HG02840 (cell line): ENCODE results near the gene MYH10.
"Not testable (repeated sequence)": the region's sequence is repeated elsewhere in the genome, so short reads cannot be mapped to it uniquely, and the experiment has no call there.

Experiments
- ATAC-seq: cut with Tn5 transposase; IDR thresholded peaks from one replicate; pipeline ENCODE4 v1.9.1; 2021; ENCODE audit warnings: mild to moderate bottlenecking, moderate library complexity, moderate number of reproducible peaks; ENCODE audit not compliant: unreplicated experiment, low FRiP score

MYH10 gene

GRCh38 chr17:8558144-8558543, 72.4 kb downstream of the MYH10 start:
- no peak for ATAC-seq

GRCh38 chr17:8557176-8557806, 73.2 kb downstream of the MYH10 start:
- no peak for ATAC-seq

- ATAC-seq, result no peak
Measured at GRCh38 chr17:8556074-8556473, 74.5 kb downstream of the MYH10 start.

GRCh38 chr17:8555062-8555461, 75.5 kb downstream of the MYH10 start:
- ATAC-seq, result no peak

GRCh38 chr17:8552577-8553320, 77.8 kb downstream of the MYH10 start:
- ATAC-seq, result no peak

- ATAC-seq, result no peak
Measured at GRCh38 chr17:8542599-8543502, 87.7 kb downstream of the MYH10 start.

- not testable (repeated sequence) for ATAC-seq
Measured at GRCh38 chr17:8539976-8540375, 90.5 kb downstream of the MYH10 start.

- no peak for ATAC-seq
Measured at GRCh38 chr17:8537734-8538133, 92.8 kb downstream of the MYH10 start.

GRCh38 chr17:8534498-8535188, 95.9 kb downstream of the MYH10 start:
- no peak for ATAC-seq

- no peak for ATAC-seq
Measured at GRCh38 chr17:8532021-8532420, 98.5 kb downstream of the MYH10 start.

GRCh38 chr17:8522577-8522976, 107.9 kb downstream of the MYH10 start:
- ATAC-seq, result no peak

- no peak for ATAC-seq
Measured at GRCh38 chr17:8520981-8521380, 109.5 kb downstream of the MYH10 start.

GRCh38 chr17:8518850-8519249, 111.7 kb downstream of the MYH10 start:
- no peak for ATAC-seq

- no peak for ATAC-seq
Measured at GRCh38 chr17:8518326-8518725, 112.2 kb downstream of the MYH10 start.

- ATAC-seq, result no peak
Measured at GRCh38 chr17:8514801-8515200, 115.7 kb downstream of the MYH10 start.

- no peak for ATAC-seq
Measured at GRCh38 chr17:8506145-8506544, 124.4 kb downstream of the MYH10 start.

- no peak for ATAC-seq
Measured at GRCh38 chr17:8504460-8505207, 125.9 kb downstream of the MYH10 start.

GRCh38 chr17:8503807-8504206, 126.7 kb downstream of the MYH10 start:
- no peak for ATAC-seq

- no peak for ATAC-seq
Measured at GRCh38 chr17:8503368-8503767, 127.2 kb downstream of the MYH10 start.

- no peak for ATAC-seq
Measured at GRCh38 chr17:8502126-8502525, 128.4 kb downstream of the MYH10 start.
